Measurements from ENCODE around the gene LUM. TPM values are rescaled to one million over a fixed set of nuclear protein-coding genes. Genes with fewer than 3 reads are reported as not detected.

LUM gene
- total RNA-seq, 1 donor from 2014 or later = 481 TPM

GRCh38 chr12:91123236-91123916 lies 12.1 kb upstream of the LUM start:
- no peak for DNase-seq (ENCODE audit: low spot score)
- Mint-ChIP-seq H3K27me3 (ENCODE audit: low read depth) (no peaks in the 10 kb centered on the region), H3K27ac (ENCODE audit: unreplicated experiment) (peak overlapping the region; percentile 1), H3K4me1 (ENCODE audit: low read depth) (peaks cover 41% of the 10 kb centered on the region), H3K9me3 (ENCODE audit: low read depth) (peaks cover 2% of the 10 kb centered on the region), H3K4me3 (ENCODE audit: unreplicated experiment) (no peak overlapping the region), H3K36me3 (ENCODE audit: low read depth) (no peaks in the 10 kb centered on the region)
- TF ChIP-seq CTCF (IDR thresholded peaks at IDR 0.05) = no peak

GRCh38 chr12:91120781-91121180 lies 9.5 kb upstream of the LUM start:
- peaks cover 2% of the 10 kb centered on the region for H3K9me3 Mint-ChIP-seq (ENCODE audit: low read depth)
- peaks cover 21% of the 10 kb centered on the region for H3K4me1 Mint-ChIP-seq (ENCODE audit: low read depth)
- H3K27ac Mint-ChIP-seq (ENCODE audit: unreplicated experiment) = no peak overlapping the region
- H3K36me3 Mint-ChIP-seq (ENCODE audit: low read depth) = no peaks in the 10 kb centered on the region
- TF ChIP-seq CTCF (IDR thresholded peaks at IDR 0.05) = no peak
- DNase-seq (ENCODE audit: low spot score) = no peak
- no peak overlapping the region for H3K4me3 Mint-ChIP-seq (ENCODE audit: unreplicated experiment)
- no peaks in the 10 kb centered on the region for H3K27me3 Mint-ChIP-seq (ENCODE audit: low read depth)

- H3K4me1 Mint-ChIP-seq (ENCODE audit: low read depth) = peaks cover 22% of the 10 kb centered on the region
- H3K27me3 Mint-ChIP-seq (ENCODE audit: low read depth) = no peaks in the 10 kb centered on the region
- no peak overlapping the region for H3K27ac Mint-ChIP-seq (ENCODE audit: unreplicated experiment)
- H3K4me3 Mint-ChIP-seq (ENCODE audit: unreplicated experiment) = no peak overlapping the region
- TF ChIP-seq CTCF (IDR thresholded peaks at IDR 0.05) = no peak
- no peaks in the 10 kb centered on the region for H3K36me3 Mint-ChIP-seq (ENCODE audit: low read depth)
- H3K9me3 Mint-ChIP-seq (ENCODE audit: low read depth) = peaks cover 2% of the 10 kb centered on the region
- no peak for DNase-seq (ENCODE audit: low spot score)
Observed at GRCh38 chr12:91119089-91119488, 7.8 kb upstream of the LUM start.

GRCh38 chr12:91113621-91114020 lies 2.3 kb upstream of the LUM start:
- no peaks in the 10 kb centered on the region for H3K9me3 Mint-ChIP-seq (ENCODE audit: low read depth)
- peaks cover 28% of the 10 kb centered on the region for H3K4me1 Mint-ChIP-seq (ENCODE audit: low read depth)
- no peaks in the 10 kb centered on the region for H3K27me3 Mint-ChIP-seq (ENCODE audit: low read depth)
- H3K4me3 Mint-ChIP-seq (ENCODE audit: unreplicated experiment) = no peak overlapping the region
- TF ChIP-seq CTCF (IDR thresholded peaks at IDR 0.05) = no peak
- no peaks in the 10 kb centered on the region for H3K36me3 Mint-ChIP-seq (ENCODE audit: low read depth)
- no peak for DNase-seq (ENCODE audit: low spot score)
- no peak overlapping the region for H3K27ac Mint-ChIP-seq (ENCODE audit: unreplicated experiment)

- DNase-seq (ENCODE audit: low spot score) = no peak
- Mint-ChIP-seq H3K9me3 (ENCODE audit: low read depth) (peaks cover 4% of the 10 kb centered on the region), H3K4me3 (ENCODE audit: unreplicated experiment) (peak overlapping the region; percentile 76), H3K27ac (ENCODE audit: unreplicated experiment) (peak overlapping the region; percentile 91), H3K36me3 (ENCODE audit: low read depth) (peaks cover 17% of the 10 kb centered on the region), H3K27me3 (ENCODE audit: low read depth) (no peaks in the 10 kb centered on the region), H3K4me1 (ENCODE audit: low read depth) (peaks cover 60% of the 10 kb centered on the region)
- TF ChIP-seq CTCF (IDR thresholded peaks at IDR 0.05) = no peak
Observed at GRCh38 chr12:91110311-91110924, 876 bp downstream of the LUM start.
